BE2C (cell line): ENCODE data around the gene VAX1. TPM values are rescaled to one million over a fixed set of nuclear protein-coding genes. Genes with fewer than 3 reads are reported as not detected.
"Not testable (repeated sequence)": the region's sequence is repeated elsewhere in the genome, so short reads cannot be mapped to it uniquely, and the experiment has no call there.

ENCODE experiments used
- DNase-seq: peaks from one replicate; pipeline ENCODE4 v3.0.0-alpha.2; 2020
- H3K27me3 ChIP-seq: fragments of 250-450 bp; sonication (Bioruptor Pico); 2 replicates; pipeline ENCODE4 v1.5.1; 2020; ENCODE audit warnings: mild to moderate bottlenecking
- H3K36me3 ChIP-seq: fragments of 250-450 bp; sonication (Bioruptor Pico); 2 replicates; pipeline ENCODE4 v1.5.1; 2020; ENCODE audit warnings: mild to moderate bottlenecking
- H3K4me1 ChIP-seq: fragments of 250-450 bp; sonication (Bioruptor Pico); 2 replicates; pipeline ENCODE4 v1.5.1; 2020
- H3K4me3 ChIP-seq: 2 replicates; pipeline ENCODE4 v1.5.1; 2011; ENCODE audit warnings: low read depth, low read length
- H3K9me3 ChIP-seq: fragments of 250-450 bp; sonication (Bioruptor Pico); 2 replicates; pipeline ENCODE4 v1.5.1; 2020
- CTCF ChIP-seq: IDR thresholded peaks from 2 replicates; pipeline ENCODE4 v1.5.1; 2012; ENCODE audit warnings: mild to moderate bottlenecking, low read depth, low read length
- polyA plus RNA-seq: library from polyadenylated mRNA; unstranded; fragments of >200 nt; gene quantifications from one replicate; pipeline ENCODE4 v1.2.1, GENCODE V29; 2012; ENCODE audit warnings: low read depth, missing spikeins; ENCODE audit not compliant: insufficient read length, insufficient read depth

The VAX1 gene, protein sequence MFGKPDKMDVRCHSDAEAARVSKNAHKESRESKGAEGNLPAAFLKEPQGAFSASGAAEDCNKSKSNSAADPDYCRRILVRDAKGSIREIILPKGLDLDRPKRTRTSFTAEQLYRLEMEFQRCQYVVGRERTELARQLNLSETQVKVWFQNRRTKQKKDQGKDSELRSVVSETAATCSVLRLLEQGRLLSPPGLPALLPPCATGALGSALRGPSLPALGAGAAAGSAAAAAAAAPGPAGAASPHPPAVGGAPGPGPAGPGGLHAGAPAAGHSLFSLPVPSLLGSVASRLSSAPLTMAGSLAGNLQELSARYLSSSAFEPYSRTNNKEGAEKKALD
- not detected for polyA plus RNA-seq

DNA sequence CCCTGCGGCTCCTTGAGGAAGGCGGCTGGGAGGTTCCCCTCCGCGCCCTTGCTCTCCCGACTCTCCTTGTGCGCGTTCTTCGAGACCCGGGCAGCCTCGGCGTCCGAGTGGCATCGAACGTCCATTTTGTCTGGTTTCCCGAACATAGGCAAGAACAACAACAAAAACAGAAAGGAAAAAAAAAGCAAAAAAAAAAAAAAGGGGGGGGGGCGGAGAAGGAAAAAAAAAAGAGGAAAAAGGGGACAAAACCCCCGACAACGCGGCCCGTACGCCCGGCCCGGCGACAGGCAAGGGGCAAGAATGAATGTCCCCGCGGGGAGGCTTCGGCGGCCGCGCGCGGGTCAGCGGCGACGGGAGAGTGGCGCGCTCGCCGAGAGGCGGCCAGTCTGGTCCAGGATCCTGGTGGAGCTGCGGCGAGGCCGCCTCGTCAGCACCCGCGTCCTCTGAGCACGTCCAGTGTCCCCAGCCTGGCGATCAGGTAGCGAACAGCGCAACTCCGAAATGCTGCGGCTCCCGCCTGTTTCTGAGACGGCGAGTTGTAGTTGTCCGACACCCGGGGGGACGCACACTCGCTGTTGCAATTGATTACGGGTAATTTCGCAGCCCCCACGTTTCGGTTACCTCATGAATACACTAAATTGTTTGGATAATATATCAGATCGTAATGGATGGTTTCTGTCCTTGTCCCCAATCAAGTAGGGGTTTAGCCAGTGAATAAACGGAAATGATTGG is at the start of gene VAX1:
Gene VAX1, minus strand, starts transcription at position 360 of the 732 bp plus-strand sequence. Its CDS starts 214 bp downstream, at position 146.
- no peaks in the 10 kb centered on the region for H3K9me3 ChIP-seq
- peaks cover 93% of the 10 kb centered on the region for H3K27me3 ChIP-seq
- no peaks in the 10 kb centered on the region for H3K4me1 ChIP-seq
- TF ChIP-seq CTCF, result no peak
- no peak for DNase-seq
- no peaks in the 10 kb centered on the region for H3K36me3 ChIP-seq
- no peak within 1 kb of the TSS for H3K4me3 ChIP-seq

DNA sequence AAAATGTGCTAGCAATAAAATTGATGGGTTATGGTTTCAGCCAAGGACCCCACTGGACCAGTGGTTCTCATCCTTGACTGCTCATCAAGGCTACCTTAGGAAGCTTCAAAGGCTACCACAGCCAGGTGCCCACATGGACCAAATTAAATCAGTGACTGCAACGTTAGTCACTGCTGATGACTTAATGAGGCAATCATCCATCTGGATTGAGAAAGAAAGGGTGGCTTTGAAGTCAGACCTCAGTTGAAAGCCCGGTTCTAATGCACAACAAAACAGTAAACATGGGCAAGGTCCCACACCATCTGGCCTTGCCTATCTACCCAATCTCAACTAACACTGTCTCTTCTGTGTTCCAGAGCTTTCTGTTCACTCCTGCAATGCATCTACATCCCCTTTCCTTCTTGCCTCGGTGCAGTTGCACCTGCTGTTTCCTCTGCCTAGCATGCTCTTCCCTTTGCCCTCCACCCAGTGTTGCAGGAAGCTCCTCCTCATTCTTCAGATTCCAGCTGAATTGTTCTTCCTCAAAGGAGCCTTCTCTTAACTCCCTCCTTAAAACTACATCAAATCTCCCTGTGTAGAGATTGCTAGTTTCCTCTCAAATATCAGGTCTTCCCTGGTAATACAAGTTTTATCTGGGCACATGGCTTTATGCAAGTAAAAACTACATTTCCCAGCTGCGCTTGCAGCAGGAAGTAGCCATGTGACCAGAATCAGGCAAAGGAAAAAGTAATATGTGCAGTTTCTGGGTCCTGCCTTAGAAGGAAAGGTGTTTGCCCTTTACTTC is 49.0 kb upstream of the VAX1 start:
- Histone ChIP-seq H3K4me1 (no peaks in the 10 kb centered on the region), H3K36me3 (no peaks in the 10 kb centered on the region), H3K4me3 (no peak overlapping the region), H3K9me3 (no peaks in the 10 kb centered on the region), H3K27me3 (no peaks in the 10 kb centered on the region)
- DNase-seq, result no peak
- TF ChIP-seq CTCF, result no peak

DNA sequence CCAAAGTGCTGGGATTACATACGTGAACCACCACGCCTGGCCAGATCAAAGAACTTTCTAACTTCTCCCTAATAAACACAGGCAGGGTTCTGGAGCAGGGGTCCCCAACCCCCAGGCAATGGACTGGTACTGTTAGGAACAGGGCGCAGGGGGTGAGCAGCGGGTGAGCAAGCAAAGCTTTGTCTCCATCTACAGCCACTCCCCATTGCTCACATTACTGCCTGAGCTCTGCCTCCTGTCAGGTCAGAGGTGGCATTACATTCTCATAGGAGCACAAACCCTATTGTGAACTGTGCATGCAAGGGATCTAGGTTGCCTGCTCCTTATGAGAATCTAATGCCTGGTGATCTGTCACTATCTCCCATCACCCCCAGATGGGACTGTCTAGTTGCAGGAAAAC is 47.7 kb upstream of the VAX1 start:
- not testable (repeated sequence) for H3K27me3 ChIP-seq, H3K36me3 ChIP-seq, H3K9me3 ChIP-seq, H3K4me1 ChIP-seq, H3K4me3 ChIP-seq, DNase-seq

- Histone ChIP-seq H3K27me3 (no peaks in the 10 kb centered on the region; the same call in 1 of the 2 replicates), H3K4me3 (no peak overlapping the region), H3K36me3 (no peaks in the 10 kb centered on the region), H3K4me1 (no peaks in the 10 kb centered on the region), H3K9me3 (no peaks in the 10 kb centered on the region)
- TF ChIP-seq CTCF, result no peak
- no peak for DNase-seq
Measured at GRCh38 chr10:117184821-117185220, 46.8 kb upstream of the VAX1 start.

- Histone ChIP-seq H3K27me3 (no peaks in the 10 kb centered on the region; the same call in 1 of the 2 replicates), H3K4me3 (no peak overlapping the region), H3K9me3 (no peaks in the 10 kb centered on the region), H3K4me1 (no peaks in the 10 kb centered on the region), H3K36me3 (no peaks in the 10 kb centered on the region)
- DNase-seq, result no peak
- TF ChIP-seq CTCF, result no peak
Measured at GRCh38 chr10:117184296-117184695, 46.2 kb upstream of the VAX1 start.

DNA sequence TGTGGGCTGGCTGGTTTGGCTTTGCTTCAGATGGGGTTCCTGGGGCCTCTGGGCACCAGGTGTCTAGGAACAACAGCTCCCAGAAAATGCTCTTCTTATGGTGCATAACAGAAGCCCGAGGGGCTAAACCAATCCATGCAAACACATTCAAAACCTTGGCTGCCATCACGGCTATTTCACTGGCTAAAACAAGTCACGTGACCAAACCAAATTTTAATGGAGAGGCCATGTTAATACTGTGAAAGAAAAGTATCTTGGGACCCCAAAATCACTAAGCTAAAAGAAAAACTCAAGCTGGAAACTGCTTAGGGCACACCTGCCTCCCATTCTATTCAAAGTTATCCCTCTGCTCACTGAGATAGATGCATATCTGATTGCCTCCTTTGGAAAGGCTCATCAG is 40.1 kb upstream of the VAX1 start:
- peaks cover 16% of the 10 kb centered on the region for H3K27me3 ChIP-seq
- H3K4me1 ChIP-seq, result no peaks in the 10 kb centered on the region
- DNase-seq, result no peak
- TF ChIP-seq CTCF, result no peak
- H3K36me3 ChIP-seq, result no peaks in the 10 kb centered on the region
- H3K9me3 ChIP-seq, result no peaks in the 10 kb centered on the region
- H3K4me3 ChIP-seq, result no peak overlapping the region
